GM19238 (cell line): ENCODE results near the gene PCNA.

Experiments used
- DNase-seq: peaks from one replicate; pipeline ENCODE4 v3.0.0; 2011; ENCODE audit warnings: low spot score; ENCODE audit not compliant: insufficient read length

Gene PCNA

GRCh38 chr20:5067877-5068645 is 51.7 kb downstream of the PCNA start:
- no peak for DNase-seq

GRCh38 chr20:5065879-5066383 is 53.8 kb downstream of the PCNA start:
- DNase-seq: no peak

GRCh38 chr20:5065166-5065878 is 54.4 kb downstream of the PCNA start:
- no peak for DNase-seq
